Dedifferentiated amniotic fluid mesenchymal stem cell (primary cell): ENCODE results near the gene PPM1F.
"Not testable (repeated sequence)": the region's sequence is repeated elsewhere in the genome, so short reads cannot be mapped to it uniquely, and the experiment has no call there.

Experiments used
- DNase-seq: peaks from one replicate; pipeline ENCODE4 v3.0.0-alpha.2; 2016; ENCODE audit errors: extremely low spot score

Gene PPM1F

DNA sequence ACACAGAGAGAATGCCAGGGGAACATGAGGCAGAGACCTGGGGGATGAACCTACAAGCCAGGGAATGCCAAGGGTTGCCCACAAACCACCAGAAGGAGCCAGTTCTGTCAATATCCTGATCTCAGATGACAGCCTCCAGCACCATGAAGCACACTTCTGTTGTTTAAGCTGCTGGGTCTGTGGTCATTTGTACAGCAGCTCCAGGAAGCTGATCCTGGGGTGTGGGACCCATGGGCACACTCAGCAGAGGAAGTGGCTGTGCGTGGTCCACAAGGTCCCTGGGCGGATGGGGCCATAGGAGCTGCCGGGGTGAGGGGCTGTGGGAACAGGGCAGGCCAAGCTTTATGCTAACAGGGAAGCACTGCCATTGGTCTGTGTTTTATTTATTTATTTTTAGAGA is 12.1 kb downstream of the PPM1F start:
- DNase-seq, result no peak

GRCh38 chr22:21939935-21940334 is 12.7 kb downstream of the PPM1F start:
- DNase-seq, result not testable (repeated sequence)

GRCh38 chr22:21939461-21939913 is 13.2 kb downstream of the PPM1F start:
- DNase-seq, result no peak

DNA sequence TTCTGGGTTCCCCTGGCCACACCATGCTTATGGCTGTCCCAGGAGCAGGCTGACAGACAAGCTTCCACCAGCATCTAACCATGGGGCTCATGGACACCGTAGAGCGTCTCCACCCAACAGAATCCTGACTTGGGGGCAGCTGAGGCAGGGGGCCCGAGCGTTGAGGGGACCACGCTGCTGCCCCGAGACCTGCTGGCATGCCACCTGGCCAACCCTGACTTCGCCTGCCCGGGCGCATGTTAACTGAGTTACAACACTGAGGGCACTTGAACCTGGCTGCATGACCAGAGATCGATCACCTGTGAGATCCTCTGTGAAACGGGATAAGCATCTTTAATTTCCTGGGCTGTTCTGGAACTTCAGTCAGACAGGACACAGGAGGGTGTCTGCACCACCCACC is 13.7 kb downstream of the PPM1F start:
- no peak for DNase-seq

GRCh38 chr22:21938071-21938822 is 14.4 kb downstream of the PPM1F start:
- DNase-seq, result peak; percentile 79

DNA sequence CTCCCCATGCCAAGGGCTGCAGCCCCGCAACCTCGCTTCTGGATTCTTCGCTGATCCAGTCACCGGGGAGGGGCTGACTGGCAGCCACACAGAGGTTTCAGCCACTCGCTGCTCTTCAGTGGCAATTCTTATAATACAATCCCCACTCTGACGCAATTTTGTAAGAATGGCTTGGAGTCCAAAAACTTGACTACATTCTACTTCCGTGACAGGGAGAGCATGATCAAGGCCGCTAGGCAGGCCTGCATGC is 14.9 kb downstream of the PPM1F start:
- peak; percentile 94 for DNase-seq

DNA sequence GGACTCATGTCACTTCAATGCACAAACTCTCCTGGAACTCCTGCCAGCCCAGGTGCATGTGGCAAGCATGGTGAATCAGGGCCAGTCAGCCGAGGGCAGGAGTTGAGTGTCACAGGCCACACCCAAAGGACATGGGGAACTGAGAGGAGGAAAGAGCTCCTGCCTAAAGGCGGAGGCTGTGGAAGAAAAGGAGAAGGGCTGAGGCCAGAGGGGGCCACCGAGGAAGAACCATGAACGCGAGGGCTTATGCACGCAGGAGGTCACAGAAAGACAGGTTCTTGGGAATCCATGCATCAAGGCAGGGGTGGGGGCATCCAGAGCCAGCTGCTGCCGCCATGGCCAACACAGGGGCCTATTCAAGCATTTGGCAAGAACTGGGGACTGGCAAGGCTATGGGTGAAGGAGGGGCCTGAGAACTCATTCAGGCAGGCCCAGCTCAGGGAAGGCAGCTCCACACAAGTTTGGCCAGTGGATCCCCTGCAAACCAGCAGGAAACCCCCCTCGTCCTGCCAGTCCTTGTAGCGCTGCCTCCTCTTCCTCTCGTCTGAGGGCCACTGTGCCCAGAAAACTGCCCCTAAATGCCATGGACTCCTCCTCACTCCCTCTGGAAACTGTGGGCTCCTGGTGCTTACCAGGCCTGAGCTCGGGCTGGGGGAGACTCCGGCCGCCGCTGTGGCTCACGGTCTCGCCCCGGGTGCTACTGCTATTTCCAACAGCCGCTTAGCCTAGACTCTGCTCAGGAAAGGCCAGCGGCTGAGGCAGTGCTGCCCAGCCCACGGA is 15.4 kb downstream of the PPM1F start:
- no peak for DNase-seq

DNA sequence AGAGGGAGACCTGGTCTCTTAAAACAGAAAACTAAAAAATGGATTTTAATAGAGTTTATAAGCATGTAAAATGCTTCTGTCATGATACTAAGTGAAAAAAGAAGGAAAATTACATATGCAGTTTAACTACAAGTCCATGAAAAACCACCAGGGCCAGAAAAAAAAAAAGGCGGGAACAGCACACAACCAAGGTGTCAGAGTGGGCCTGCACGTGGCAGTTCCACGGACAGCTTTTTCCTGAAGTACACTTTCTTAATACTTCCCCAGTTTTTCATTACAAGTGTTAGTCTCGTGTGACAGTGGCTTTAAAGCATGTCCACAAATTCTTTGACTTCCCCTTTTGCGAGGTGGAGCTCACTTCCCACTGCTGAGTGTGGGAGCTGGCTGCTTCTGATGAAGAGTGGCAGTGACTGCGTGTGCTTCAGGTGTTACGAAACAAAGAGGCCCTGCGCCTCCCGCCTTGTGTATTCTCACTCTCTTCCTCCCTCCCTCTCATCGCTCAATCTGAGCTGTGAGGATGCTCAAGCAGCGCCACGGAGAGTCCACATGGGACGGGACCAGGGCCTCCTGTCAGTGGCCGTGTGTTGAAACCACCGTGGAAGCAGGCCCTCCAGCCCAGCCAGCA is 16.4 kb downstream of the PPM1F start:
- DNase-seq, result no peak

- DNase-seq, result no peak
Measured at GRCh38 chr22:21933910-21934309, 18.7 kb downstream of the PPM1F start.

DNA sequence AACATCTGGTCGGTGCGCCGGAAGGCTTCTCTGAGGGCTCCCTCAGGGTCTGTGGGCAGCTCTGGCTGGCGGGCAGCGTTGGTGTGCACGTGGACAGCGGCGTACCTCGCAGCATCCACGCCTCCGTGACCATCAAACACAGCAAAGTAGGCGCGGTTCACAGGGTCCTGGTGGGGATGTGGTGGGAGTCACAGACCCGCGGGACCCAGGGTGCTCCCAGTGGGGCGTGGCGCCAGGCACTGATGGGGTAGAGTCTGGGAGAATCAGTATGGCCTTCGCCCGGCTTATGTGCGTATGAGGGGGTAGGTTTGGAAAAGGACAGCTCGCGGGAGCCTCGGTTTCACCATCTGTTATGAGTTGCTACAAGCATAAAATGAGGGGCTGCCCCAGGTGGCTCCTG is 19.2 kb downstream of the PPM1F start:
- DNase-seq, result no peak

DNA sequence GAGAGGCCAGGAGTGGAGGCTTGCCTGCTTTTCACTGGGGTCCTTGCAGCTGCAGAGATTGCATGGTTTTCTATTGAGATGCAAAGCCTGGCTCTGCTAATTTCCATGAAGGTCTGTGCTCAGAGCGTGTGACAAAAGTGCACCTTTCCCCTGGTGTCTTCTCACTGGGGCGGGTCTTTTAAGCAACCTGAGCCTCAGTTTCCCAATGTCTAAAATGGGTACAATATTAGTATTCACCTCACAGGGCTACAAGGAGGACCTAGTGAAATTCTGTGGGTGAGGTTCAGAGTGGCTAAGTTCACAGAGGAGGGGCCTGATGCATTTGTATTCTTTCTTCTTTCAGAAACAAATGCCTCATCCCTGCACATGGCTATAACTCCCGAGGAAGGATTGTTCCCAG is 20.3 kb downstream of the PPM1F start:
- no peak for DNase-seq

DNA sequence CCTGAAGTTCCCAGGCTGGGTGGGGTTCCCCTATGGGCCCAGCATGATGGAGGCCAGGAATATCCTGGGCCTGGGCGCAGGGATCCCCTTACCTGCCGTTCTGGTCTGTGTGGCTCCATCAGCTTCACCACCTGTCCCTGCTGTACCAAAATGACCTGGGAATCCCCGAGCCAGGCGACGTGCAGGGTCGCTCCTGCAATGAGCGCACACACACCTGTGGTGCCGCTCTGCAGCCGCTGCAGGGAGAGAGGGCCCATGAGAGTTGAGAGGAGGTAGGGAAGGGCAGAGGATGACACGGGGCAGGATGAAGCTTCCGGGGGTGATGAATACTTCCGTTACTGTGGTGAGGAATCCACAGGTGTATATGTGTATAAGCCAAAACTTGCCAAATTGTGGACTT is 21.6 kb downstream of the PPM1F start:
- DNase-seq, result no peak

- DNase-seq, result no peak
Measured at GRCh38 chr22:21929253-21929652, 23.4 kb downstream of the PPM1F start.

GRCh38 chr22:21928048-21928447 is 24.6 kb downstream of the PPM1F start:
- DNase-seq, result no peak

DNA sequence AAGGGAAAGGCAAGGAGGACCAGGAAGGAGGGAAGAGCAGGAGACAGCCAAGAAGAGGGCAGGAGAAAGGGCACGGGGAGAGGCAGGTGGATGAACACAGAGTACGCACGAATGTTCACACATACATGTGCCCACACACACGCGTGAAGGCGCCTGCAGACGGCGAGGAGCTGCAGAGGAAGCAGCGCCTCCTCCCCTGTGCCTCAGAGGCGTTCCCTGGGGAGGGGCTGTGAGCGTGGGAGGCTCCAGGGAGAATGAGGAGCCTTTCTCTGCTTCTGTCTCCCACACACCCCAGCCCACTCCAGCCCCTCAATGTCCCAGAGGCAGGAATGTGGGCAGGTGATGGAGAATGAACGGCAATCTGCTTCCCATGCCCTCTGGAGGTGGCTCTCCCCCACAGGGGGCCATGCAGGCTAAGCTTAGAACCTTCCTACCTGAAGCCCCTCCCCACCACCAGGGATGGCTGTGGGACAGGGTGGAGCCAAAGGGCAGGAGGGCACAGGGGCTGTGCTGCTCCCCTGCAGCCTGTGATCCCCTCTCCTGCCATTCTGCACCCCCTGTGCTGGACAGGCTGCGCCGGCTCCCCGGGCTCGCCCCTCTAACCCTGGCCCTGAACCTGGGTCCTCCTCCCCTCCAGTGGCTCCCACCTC is 25.3 kb downstream of the PPM1F start:
- DNase-seq, result no peak

DNA sequence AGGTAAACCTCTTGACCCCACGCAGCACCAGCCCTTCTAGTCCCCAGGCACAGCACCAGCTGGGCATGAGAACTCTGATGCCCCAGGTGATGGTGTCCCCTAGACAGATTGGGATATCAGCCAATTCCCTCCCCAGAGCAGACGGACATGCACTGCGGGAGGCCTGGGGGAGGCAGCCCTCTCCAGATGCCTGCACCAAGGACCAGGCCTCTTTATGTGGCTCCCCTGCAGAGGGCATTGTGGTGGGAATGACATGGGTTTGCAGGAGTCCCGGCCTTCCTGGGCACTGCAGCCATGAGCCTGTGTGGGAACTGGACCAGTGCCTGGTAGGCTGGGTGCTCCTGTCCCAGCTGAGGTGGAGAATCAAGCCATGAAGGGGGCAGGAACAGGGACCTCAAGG is 25.9 kb downstream of the PPM1F start:
- DNase-seq, result no peak

GRCh38 chr22:21923163-21923561 is 29.5 kb downstream of the PPM1F start:
- no peak for DNase-seq

DNA sequence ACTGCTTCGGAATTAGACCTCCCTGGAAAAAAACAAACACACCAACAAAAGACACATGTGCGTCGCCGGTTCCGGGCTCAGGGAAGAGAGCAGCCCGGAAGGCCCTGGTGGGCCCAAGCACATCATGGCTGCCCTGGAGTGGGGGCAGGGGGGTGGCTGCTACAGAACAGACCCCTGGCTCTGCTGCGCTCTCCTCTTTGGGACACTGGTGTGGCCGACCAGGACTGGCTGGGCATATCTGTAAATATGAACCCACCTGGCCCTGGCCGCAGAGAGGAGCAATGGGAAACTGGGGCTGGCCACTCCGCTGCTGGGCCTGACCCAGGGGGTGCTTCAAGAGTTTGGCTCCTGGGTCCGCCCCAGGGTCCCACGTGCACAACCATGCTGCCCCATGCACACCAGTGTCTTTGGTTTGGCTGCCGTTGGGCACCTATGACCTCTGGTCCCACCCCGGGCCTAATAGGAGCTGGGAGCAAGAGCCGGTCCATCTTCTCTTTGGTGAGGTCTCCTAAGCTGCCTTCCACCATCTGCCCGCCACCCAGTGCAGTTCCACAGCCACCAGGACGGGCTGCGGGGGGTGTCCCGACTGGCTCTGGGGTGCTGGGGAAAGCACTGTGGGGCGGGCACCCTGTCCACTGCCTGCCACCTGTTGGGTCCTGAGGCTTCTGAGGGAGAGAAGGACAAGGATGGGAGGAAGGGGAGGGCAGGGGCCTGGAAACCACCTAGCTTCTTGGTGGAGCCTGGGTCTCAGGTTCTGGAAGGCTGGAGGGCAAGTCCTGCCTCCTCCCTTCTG is 30.1 kb downstream of the PPM1F start:
- DNase-seq, result no peak

GRCh38 chr22:21921729-21922128 is 30.9 kb downstream of the PPM1F start:
- no peak for DNase-seq

GRCh38 chr22:21921184-21921721 is 31.4 kb downstream of the PPM1F start:
- DNase-seq, result no peak
